Activated CD8-positive, alpha-beta memory T cell treated with anti-CD3 and anti-CD28 coated beads for 48 hours (primary cell): ENCODE results near the gene VRK2.
"Not testable (repeated sequence)": the region's sequence is repeated elsewhere in the genome, so short reads cannot be mapped to it uniquely, and the experiment has no call there.

Experiments used
- DNase-seq, 3 experiments: peaks; one replicate each; pipeline ENCODE4 v3.0.0-alpha.2; 2020; ENCODE audit warnings: low read depth in 2 of 3, low spot score in 2 of 3

Gene VRK2

DNA sequence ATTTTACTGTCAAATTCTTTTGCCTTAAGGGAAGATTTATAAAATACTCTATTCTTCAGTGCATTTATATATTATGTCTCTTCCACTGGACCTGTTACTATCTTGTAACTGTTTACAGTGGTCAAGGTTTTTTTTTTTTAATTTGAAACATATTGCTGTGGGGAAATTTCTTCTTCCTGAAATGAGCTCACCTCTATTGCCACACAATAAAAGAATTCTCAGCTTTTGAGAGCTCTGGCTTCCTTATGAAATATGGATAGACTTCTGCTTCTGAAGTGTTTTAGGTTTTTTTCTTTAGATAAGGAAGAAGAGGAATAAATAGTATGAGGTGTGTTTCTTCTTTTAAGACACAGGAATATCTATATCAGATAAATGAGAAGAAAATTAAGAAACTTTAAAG, 7.7 kb downstream of the VRK2 start:
- no peak for DNase-seq

- no peak for DNase-seq
Measured at GRCh38 chr2:58055033-58055786, 8.6 kb downstream of the VRK2 start.

- DNase-seq = no peak
Measured at GRCh38 chr2:58056192-58056916, 9.7 kb downstream of the VRK2 start.

DNA sequence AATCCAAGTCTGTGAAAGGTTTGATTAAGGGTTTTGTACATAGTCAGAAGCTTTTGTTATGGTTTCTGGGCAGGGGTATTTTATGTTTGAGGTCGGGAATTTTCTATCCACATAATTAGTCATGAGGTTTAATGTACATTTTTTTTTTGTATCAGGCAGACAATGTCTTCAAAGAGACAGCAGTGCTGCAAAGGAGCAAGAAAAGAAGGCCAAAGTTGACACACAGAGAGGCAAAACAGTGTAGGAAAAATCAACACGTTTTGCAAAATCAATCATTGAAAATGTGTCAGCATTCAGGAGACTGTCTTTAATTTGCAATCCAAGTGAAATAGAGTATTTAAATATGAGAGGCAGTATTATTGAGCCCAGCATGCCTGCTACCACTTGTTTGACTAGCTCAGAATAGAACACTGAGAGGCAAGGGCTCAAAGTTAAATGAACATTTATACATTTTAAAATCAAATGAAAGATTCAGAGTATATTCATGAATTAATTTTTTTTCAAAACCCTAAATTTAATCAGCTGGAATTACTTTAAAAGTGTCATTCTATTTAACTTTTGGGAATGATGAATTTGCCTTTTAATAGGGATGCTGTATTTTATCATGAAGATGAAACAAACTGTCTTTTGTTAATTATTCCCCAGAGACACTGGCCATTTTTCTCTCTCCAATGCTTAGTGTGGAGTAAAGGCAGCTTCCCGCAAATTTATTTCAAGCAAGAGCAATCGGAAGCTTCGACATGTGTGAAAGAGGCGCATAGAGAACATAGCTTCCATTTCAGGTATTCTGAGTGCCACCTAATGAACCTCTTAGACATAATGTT, 11.3 kb downstream of the VRK2 start:
- DNase-seq = no peak

DNA sequence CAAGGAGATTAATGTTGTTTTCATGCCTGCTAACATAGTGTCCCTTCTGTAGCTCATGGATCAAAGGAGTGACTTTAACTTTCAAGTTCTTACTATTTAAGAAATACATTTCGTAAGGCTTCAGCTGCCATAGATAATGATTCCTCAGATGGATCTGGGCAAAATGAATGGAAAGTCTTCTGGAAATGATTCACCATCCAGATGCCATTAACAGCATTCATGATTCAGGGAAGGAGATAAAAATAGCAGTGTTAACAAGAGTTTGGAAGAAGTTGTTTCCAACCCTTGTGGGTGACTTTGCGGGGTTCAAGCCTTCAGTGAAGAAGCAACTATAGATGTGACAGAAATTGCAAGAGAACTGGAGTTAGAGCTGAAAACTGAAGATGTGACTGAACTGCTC, 17.0 kb downstream of the VRK2 start:
- no peak for DNase-seq

DNA sequence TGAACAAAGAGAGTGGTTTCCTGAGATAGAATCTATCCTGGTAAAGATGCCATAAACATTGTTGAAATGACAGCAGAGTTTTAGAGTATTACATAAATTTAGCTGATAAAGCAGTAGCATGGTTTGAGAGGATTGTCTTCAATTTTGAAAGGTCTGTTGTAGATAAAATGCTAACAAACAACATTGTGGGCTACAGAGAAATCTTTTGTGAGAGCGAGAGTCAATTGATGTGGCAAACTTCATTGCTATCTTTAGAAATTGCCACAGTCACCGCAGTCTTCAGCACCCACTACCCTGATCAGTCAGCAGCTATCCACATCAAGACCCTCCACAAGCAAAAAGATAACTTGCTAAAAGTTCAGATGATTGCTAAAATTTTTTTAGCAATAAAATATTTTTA, 17.5 kb downstream of the VRK2 start:
- DNase-seq = no peak

DNA sequence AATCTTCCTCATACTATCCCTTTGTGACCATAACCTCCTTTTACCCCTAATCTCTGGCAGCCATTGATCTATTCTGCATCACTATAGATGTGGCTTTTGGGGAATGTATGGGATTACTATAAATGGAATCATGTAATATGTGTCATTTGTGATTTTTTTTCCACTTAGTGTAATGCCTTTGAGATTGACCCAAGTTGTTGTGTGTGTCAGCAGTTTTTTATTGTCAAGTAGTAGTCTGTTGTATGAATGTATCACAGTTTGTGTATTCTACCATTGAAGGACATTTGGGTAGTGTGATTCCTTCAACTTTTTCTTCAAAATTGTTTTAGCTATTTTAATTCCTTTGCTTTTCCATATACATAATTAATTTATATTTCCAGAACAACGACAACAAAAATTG, 18.6 kb downstream of the VRK2 start:
- DNase-seq = no peak

- no peak for DNase-seq
Measured at GRCh38 chr2:58067001-58067400, 20.4 kb downstream of the VRK2 start.

GRCh38 chr2:58070765-58071164, 24.2 kb downstream of the VRK2 start:
- no peak for DNase-seq

GRCh38 chr2:58072102-58072501, 25.5 kb downstream of the VRK2 start:
- no peak for DNase-seq

- no peak for DNase-seq
Measured at GRCh38 chr2:58073008-58073407, 26.4 kb downstream of the VRK2 start.

DNA sequence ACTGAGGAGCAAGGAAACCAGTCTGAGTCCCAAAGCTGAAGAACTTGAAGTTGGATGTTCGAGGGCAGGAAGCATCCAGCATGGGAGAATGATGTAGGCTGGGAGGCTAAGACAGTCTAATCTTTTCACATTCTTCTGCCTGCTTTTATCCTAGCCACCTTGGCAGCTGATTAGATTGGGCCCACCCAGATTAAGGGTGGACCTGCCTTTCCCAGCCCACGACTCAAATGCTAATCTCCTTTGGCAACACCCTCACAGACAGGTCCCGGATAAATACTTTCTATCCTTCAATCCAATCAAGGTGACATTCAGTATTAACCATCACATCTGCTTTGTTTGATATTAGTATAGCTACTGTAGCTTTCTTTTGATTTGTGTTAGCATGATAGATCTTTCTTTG, 27.1 kb downstream of the VRK2 start:
- DNase-seq = no peak

DNA sequence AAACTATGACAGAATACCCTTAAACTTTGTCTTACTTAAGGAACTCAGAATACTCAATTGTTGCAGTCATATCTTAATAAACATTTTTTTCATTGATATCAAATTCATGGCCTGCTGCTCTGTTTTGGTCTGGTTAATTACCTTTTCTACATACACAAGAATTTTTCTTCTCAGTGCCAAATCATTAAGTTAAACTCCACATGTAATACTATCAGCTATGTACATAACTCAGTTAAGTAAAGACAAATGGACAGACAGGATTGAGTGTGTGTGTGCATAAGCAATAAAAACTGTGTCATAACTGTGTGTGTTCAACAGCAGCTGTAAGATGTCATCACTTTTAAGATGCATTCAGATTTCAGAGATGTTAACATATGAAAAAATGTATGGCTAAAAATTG, 34.4 kb downstream of the VRK2 start:
- no peak for DNase-seq

DNA sequence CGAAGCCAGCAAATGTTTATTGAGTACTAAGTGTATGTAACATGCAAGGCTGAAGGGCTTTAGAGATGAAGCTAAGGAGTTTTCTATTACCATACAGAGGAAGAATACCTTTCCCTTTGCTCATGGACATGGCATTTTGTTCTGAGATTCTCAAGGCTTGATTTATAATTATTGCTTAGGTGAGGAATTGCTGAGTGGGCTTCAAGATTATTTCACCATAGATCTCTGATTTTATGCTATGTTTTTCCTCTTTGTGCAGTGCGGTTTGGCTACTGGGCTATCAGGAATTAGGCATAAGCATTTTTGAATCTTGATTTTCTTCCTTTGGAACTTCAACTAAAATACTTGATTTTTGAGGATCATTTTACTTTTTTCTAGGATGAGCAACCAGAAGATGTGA, 42.5 kb downstream of the VRK2 start:
- DNase-seq = no peak

GRCh38 chr2:58092772-58093171, 46.2 kb downstream of the VRK2 start:
- DNase-seq = not testable (repeated sequence)

GRCh38 chr2:58097025-58097424, 50.4 kb downstream of the VRK2 start:
- no peak for DNase-seq

- no peak for DNase-seq
Measured at GRCh38 chr2:58098254-58099095, 51.9 kb downstream of the VRK2 start.

- no peak for DNase-seq
Measured at GRCh38 chr2:58099096-58099769, 52.6 kb downstream of the VRK2 start.

- no peak for DNase-seq
Measured at GRCh38 chr2:58101500-58101899, 54.9 kb downstream of the VRK2 start.

- no peak for DNase-seq
Measured at GRCh38 chr2:58106896-58107295, 60.3 kb downstream of the VRK2 start.
